ENCODE data around the gene DGAT2.

The DGAT2 gene

DNA sequence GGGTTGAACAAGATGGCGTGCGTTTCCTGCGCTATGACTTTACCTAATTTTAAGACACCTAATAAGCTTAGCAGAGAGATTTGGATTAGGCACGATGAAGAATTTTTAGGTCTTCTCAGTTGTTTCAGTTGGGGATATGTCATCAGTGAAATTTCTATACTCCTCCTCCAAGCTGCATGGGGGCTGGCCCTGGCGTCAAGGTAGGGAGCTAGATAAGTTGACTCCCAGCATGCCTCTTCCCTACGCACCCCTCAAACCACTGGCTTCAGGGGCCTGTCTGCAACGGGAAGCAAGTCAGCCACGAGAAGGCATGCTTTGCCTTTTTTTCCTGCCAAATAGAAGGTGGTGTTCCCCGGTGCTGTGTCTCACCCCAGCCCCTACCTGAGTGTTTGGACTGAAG, 13.3 kb downstream of the DGAT2 start:
- no peak for DNase-seq

DNA sequence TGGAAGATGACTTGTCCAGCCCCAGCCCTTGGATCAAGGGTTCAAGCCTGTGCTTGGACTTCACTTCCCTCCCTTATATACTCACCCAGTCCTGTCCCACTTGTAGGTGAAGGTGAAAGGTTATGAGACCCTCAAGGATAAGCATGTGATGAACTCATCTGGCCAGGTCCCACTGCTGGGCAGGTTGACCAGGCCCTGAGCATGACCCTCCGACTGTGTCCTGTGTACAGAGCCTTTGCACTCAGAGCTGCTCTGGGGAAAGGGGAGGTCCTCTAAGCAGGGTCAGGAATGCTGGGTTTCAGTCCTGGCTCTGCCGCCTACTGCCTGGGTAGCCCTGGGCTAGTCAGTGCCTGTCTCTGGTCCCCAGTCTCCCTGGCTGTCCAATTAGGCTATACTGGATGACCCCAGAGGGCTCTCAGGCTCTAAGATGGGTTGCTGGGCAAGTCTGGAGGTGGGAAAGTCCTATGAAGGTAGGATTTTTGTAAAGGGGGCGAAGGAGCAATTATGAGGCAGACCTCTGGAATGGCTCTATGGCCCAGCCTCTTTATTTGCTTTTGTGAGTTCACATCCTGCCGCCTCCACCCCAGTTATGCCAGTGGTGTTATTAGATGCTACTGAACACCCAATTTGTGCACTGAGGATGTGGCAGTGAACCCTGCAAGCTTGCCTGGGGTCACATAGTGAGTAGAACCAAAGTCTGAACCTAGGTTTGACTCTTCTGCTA, 14.1 kb downstream of the DGAT2 start:
- no peak for DNase-seq

DNA sequence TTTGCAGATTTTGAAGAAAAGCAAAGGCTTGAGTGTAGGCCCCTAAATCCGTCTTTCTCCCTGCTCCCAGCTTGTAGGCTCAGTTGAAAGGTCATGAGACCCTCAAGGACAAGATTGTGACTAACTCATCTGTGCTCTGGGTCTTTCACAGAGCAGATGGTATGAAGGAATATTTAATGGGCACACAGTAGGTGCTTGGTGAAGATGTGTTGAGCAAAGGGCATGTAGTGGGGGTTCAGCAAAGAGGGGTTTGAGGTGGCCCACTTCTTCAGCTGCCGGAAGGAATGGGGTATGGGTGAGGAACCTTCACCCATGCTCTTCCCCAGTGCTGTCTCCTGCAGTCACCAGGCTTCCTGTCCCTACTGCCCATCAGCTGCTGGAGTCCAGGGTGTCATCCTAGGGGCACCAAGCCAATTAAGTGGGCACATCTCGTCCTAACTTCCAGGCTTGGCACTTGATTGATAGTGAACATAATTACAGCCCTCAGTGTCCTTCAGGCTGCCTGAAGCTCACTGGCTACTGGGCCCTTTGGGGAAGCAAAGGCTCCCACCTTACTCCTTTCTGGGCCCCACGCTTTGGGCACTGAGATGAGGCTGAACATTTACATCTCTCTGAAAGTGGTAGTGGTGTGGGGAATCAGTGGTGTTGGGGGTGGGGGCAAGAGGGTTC, 15.0 kb downstream of the DGAT2 start:
- DNase-seq = no peak

DNA sequence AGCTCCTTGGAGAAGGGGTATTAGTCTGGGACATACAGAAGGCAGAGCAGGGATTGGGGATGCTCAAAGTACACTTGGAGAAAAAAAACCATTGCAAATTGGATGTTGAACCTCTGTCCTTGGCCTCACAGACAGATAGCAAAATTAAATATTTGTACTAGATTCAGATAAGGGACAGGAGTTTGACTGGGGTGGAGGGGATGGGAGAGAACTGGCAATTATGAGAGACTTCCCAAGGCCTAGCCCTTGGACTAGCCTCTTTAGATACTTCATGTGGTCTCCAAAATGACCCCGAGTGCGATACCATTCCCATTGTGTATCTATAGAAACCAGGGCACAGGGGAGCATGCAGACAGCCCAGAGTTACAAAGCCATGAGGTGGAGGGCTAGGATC, 15.5 kb downstream of the DGAT2 start:
- DNase-seq = no peak

DNA sequence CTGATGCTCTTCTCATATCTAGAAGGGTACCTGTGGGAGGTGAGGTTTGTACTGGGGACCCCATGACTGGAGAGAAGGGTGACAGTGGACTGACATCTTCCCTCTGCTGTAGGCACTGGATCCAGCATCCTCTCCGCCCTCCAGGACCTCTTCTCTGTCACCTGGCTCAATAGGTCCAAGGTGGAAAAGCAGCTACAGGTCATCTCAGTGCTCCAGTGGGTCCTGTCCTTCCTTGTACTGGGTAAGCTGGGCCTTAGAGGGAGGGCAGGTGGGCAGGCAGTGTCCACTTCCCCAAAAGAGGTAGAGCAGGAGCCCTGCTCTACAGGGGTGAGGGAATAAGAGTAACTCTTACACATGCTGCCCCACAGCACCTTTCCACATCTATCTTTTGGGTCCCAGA, 15.9 kb downstream of the DGAT2 start:
- no peak for DNase-seq

DNA sequence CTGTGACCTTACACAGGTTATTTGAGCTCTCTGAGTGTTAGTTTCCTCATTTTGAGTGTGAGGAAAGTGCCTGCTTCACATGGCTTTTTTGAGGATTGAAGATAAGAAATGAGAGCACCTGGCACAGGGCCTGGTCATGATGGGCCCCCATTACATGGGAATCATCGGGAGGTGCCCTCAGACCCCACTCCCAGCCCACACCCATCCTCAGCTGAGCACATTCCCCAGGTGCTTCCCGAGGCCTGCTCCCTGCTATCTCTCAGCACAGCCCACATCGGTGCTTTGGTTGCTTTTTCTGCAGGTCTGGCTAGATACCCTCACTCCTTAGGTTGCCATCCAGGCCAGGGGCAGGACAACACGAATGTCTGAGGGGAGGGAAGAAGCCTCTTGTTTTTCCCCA, 16.6 kb downstream of the DGAT2 start:
- no peak for DNase-seq

DNA sequence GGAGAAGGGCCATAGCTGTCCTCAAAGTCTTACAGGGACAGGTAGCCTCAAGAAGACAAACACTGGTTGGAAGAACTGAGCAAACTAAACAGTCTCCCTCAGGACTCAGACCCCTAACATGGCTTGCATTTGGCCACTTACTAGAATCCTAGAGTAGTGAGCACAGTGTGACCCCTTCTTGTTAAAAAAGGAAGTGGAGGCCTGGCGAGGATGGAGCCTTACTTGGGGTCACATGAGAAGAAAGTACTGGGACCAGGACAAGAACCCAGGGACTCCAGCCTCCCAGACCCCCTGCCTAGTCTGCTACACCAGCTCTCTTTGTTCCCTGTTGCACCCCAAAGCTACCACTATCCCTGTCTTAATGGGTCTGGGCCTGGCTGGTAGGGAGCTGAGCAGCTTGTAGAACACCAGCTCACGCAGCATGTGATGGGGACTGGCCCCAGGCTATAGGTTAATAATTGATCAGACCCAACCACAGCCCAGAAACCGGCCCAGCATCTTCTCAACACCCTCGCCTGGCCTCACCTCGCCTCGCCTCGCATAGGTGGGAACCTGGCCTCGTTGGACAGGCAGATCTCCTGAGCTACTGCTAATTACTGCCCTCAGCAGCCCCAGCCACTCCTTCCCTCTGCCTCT, 17.6 kb downstream of the DGAT2 start:
- no peak for DNase-seq

DNA sequence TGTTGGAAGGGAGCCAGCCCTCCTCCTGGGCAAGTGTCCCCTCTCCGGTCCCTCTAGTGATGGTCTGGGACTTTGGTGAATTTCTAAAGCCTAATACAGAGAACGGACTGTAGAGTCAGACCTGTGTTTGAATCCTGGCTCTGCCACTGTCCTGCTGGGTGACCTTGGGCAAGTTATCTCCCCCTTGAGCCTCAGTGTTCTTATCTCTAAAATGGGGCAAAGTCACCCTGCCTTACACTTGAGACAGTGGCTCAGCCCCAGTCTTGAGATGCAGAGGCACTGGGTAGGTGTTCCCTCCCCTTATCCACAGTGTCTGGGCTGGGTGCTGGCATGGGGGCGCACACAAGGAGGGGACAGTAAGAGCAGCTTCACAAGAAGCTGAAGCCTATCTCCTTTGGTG, 20.9 kb downstream of the DGAT2 start:
- DNase-seq = no peak

DNA sequence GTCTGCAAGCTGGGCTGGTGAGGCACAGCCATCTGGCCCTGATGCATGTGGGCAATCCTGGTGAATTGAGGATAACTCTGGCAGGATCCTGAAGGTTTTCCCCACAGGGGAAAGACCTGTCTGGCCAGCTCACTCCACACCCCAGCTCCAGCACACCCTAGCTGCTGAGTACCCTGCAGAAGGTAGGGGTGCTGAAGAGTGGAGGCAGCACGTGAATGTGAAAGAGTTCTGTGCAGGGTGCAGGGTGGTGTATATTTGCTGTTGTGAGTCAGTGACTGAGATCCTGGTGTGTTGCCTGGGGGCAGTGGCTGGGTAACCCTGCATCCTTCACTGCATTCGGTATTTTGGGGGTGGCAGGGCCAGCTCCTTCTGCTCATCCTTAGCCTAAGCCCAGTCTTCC, 22.4 kb downstream of the DGAT2 start:
- DNase-seq = no peak

DNA sequence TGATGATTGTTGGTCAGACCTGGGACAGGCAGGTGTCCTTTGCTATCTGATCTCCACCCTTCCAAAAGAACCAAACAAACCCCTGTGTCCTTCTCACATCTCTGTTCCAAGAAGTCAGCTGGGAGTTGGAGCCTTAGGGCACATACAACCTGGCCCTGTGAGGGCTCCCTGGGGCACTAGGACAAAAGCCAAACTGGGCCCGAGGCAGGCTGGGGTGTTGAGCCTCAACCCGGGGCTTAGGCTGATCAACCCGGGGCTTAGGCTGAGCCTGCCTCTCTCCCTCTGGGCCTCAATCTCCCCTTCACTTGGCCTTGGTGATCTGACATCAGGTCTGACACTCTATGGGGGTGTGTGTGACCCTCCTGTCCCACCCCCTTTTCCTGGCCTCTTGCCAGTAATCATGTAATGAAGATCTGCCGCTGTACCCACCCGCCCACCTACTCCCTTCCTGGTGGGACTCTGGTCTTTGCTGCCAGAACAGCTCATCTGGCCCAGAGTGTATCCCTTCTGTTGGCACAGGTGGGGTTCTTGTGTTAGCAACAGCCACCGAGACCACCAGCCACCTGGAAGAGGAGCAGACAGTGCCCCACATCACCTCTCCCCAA, 23.7 kb downstream of the DGAT2 start:
- DNase-seq = no peak

DNA sequence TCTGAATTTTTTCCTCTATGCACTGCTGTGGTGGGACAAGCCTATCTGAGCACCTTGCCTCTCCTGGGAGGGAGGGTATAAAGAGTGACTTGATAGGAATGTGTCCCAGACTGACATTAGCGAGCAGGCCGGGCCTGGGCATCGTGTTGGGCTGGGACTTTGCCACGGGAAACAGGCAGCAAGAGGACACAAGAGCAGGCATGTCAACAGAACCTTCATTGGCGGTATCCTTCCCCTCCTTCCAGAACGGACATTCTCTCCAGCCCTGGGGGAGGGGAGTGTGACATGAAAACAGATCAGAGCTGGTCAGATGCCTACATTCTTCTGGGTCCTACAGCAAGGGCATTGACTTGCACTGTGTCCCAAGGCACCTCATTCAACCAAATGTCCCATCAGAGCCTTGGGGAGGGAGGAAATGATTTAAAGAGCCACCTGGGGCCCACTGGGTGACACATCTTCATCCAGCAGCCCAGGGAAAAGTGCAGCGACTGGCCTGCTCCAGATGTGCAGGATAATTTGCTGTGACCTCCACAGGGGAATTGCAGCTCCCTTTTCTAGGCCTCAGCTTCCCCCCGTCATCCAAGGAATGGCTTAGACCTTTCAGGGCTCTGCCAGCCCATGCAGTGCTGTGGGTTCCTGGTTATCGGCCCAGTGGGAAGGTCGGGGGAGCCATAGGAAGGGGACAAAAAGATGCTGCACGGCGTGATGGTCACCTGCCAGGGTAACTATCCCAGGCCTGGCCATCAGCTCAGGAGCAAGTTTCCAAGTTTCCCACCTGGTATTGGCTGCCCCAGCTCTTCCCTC, 24.6 kb downstream of the DGAT2 start:
- DNase-seq = no peak

DNA sequence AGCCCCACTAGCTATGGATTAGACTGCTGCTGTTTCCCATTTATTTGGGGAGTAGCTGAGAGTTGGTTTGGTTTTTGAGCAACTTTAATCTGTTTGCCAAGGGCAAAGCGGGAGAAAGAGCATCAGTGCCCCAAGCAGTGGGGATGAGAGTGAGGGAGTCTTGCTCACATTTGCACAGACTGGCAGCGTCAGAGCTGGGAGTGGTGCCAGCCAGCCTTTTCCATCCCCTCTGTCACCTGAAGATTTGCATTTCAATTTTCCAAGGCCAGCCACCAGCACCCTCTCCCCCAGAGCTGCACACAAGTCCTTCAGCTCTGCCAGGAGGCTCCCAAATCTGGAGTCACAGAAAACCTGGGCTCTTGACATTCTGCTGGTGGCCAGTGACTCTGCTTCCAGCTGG, 25.4 kb downstream of the DGAT2 start:
- DNase-seq = no peak

DNA sequence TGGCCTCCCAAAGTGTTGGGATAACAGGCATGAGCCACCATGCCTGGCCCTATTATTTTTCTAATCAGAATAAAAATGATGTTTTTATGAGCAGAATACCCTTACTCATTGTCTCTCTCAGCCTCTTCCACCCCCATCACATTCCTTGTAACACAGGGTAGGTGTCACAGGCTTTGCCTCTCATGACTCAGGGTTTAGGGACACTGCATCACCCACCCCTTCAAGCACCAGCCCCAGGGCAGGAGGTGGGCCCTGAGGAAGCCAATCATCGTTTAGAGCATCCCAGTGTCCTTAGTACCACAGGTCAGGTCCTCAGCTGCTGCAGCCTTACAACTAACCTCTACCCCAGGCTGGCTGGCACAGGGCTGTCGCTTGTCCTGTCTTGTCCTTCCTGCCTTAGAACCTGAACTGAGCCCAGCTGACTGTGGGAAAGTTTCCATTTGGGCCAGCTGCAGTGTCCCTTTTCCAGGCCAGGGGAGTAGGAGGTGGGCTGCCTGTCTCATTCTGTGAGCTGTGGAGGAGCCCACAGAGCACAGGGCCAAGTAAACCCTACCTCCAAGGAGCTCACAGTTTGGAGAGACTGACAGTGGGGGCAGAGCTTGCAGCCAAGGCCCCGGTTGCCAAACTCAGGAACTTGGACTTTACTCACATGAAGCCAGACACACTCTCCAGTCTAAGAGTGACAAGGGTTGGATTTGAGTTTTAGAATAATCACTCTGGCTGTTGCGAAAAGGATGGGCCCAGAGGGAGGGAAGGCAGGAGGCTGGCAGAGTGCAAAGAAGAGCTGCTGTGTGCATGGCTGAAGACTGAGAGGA, 26.9 kb downstream of the DGAT2 start:
- no peak for DNase-seq

DNA sequence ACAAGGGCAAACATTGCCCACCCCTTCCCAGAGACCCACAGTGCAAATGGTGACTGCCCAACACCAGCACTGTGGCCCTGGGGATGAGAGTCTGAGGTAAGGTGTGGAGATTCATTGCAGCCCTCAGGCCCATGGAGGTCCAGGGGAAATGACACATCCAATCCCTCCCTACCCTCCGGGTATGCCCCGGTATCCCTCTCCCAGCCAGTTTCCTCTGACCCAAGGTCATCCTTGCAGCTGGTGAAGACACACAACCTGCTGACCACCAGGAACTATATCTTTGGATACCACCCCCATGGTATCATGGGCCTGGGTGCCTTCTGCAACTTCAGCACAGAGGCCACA, 27.5 kb downstream of the DGAT2 start:
- no peak for DNase-seq

DNA sequence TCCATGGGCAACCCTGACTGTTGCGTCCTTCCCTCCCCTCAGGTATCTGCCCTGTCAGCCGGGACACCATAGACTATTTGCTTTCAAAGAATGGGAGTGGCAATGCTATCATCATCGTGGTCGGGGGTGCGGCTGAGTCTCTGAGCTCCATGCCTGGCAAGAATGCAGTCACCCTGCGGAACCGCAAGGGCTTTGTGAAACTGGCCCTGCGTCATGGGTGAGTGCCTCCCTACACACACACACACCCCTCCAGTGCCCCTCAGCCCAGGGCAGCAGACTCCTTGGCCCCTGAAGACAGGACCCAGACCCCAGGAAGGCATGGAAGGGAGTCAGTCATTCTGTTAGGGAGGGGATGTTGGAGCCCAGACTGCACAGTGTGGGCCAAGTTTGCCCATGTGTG, 28.5 kb downstream of the DGAT2 start:
- no peak for DNase-seq

DNA sequence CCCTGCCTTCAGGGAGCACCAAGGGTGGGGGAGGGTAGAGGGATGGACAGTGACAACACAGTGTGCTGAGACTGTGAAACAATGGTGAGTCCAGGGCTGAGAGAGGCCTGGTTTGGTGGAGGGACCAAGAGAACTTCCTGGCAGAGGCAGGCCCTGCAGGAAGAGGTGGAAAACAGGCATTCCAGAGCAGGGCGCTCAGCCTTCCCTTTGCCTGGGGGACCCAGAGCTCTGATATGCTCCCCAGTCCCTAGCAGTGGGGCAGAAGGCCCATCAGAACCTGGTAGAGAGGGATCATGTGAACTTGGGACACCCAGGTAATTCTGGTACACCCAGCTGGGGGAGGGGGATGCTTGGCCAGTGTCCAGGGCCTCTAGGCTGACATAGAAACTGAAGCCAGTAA, 29.2 kb downstream of the DGAT2 start:
- no peak for DNase-seq

DNA sequence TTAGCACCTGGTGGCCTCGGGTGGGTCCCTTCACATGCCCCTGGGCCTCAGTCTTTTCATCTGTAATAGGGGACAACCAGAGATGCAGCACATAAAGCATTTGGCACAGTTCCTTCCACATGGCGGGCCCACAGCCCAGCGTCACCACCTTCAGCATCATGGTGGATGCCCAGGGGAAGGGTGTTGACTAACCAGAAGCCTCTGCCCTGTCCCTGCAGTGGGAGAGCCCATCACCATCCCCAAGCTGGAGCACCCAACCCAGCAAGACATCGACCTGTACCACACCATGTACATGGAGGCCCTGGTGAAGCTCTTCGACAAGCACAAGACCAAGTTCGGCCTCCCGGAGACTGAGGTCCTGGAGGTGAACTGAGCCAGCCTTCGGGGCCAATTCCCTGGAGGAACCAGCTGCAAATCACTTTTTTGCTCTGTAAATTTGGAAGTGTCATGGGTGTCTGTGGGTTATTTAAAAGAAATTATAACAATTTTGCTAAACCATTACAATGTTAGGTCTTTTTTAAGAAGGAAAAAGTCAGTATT, 31.6 kb downstream of the DGAT2 start:
- DNase-seq = no peak

DNA sequence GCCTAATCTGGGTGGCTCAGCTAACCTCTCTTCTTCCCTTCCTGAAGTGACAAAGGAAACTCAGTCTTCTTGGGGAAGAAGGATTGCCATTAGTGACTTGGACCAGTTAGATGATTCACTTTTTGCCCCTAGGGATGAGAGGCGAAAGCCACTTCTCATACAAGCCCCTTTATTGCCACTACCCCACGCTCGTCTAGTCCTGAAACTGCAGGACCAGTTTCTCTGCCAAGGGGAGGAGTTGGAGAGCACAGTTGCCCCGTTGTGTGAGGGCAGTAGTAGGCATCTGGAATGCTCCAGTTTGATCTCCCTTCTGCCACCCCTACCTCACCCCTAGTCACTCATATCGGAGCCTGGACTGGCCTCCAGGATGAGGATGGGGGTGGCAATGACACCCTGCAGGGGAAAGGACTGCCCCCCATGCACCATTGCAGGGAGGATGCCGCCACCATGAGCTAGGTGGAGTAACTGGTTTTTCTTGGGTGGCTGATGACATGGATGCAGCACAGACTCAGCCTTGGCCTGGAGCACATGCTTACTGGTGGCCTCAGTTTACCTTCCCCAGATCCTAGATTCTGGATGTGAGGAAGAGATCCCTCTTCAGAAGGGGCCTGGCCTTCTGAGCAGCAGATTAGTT, 32.3 kb downstream of the DGAT2 start:
- DNase-seq = no peak

DNA sequence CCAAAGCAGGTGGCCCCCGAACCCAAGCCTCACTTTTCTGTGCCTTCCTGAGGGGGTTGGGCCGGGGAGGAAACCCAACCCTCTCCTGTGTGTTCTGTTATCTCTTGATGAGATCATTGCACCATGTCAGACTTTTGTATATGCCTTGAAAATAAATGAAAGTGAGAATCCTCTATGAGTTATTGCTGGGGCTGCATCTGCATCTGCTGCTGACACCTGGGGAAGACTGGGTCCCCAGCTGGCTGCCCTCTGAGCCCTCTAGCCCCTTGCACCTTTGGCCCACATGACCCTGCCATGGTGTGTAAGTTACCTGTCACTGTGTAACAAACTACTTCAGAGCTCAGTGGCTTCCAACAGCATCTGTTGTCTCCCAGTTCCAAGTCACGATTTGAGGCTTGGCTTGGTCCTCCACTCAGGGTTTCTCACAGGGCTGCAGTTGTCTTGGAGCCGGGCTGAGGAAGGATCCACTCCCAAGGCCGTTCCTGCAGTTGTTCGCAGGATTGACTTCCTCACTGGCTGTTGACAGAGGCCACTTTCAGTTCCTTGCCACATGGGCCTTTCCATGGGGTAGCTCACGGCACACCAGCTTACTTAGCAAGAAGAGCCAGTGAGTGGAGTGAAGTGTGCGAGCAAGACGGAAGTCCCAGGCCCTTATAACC, 32.9 kb downstream of the DGAT2 start:
- no peak for DNase-seq

DNA sequence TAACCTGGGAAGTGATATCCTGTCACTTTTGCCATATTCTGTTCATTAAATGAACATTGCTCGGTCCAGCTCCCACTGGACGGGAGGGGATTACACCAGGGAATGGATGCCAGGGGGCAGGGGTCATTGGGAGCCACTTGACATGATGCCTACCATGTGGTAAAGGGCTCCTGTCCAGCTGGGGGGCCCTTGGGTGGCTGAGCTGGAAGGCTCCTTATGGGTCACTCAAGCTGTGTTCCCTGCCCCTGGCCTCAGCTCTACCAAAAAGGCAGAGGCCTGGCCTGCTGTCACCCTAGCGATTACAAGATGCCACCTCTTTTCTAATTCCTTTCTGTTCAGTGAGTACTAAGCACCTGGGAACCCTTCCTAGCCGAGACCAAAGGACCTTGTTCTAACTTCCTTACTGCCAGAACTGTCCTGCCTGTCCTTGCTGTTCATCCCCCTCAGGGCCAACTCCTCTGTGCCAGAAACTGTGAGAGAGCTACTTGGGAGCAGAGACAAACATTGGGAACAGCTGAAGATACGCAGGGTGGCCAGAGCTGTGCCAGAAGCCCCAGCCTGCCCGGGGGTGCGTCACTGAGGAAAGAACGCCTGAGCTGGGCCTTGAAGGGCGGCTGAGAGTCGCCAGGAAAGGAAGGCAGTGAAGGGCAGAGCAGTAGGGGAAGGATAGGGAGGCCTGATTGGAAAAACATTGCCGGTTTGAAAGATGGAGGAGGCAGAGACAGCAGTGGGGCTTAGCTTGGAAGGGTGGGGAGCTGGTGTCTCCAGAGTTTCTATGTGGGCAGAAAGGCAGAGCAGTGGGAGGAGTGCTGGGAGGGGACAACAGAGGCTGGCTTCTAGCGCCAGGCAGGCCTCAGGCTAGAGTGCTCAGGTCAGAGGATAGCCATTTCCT, 33.7 kb downstream of the DGAT2 start:
- no peak for DNase-seq

Measured in NCI-H2227 treated with DMSO at 0.1 percent for 48 hours (cell line).